GM18508 (cell line): ENCODE measurements around the gene LRRC37B.
"Not testable (repeated sequence)": the region's sequence is repeated elsewhere in the genome, so short reads cannot be mapped to it uniquely, and the experiment has no call there.

Experiments
- ATAC-seq: cut with Tn5 transposase; IDR thresholded peaks from one replicate; pipeline ENCODE4 v1.9.1; 2021; ENCODE audit warnings: moderate number of reproducible peaks; ENCODE audit not compliant: insufficient read depth, unreplicated experiment

The LRRC37B gene

DNA sequence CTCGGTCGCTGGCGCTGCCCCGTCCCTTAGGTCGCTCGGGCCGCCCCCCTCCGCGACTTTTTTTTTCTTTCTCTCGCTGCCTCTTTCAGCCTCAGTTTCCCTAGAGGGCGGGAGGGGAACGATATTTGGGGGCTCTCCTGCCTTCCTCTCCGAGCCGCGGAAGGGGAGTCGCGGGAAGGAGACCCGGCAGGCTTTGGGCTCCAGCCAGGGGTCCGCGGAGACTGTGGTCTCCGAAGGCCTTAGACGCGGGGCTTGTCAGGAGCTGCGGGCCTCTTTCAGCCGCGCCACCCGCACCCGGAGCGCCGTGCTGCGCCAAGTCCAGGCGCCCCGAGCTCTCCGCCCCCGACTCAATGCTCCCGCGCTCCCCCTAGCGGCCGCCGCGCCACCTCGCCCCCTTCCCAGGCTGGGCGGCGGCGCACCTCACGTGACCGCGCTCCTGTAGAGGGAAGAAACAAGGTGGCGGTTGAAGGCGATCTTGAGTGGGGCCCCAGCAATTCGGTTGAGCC is at the start of gene LRRC37B:
TSS of gene LRRC37B (plus strand) at position 427 of the 506 bp plus-strand sequence. CDS start 14,010 bp downstream, outside the sequence.
- ATAC-seq: peak; percentile 38

DNA sequence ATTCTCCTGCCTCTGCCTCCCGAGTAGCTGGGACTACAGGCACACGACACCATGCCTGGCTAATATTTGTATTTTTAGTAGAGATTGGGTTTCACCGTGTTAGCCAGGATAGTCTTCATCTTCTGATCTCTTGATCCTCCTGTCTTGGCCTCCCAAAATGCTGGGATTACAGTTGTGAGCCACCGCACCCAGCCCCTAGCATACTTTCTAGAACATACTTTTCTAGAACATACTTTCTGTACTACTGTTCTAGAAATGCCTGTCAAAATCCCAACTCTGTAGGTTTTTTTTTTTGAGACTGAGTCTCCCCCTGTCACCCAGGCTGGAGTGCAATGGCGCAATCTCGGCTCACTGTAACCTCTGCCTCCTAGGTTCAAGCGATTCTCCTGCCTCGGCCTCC is 43.1 kb upstream of the LRRC37B start:
- ATAC-seq: not testable (repeated sequence)

- no peak for ATAC-seq
Observed at GRCh38 chr17:31967648-31968047, 39.5 kb upstream of the LRRC37B start.

- ATAC-seq: not testable (repeated sequence)
Observed at GRCh38 chr17:31970416-31970815, 36.8 kb upstream of the LRRC37B start.

DNA sequence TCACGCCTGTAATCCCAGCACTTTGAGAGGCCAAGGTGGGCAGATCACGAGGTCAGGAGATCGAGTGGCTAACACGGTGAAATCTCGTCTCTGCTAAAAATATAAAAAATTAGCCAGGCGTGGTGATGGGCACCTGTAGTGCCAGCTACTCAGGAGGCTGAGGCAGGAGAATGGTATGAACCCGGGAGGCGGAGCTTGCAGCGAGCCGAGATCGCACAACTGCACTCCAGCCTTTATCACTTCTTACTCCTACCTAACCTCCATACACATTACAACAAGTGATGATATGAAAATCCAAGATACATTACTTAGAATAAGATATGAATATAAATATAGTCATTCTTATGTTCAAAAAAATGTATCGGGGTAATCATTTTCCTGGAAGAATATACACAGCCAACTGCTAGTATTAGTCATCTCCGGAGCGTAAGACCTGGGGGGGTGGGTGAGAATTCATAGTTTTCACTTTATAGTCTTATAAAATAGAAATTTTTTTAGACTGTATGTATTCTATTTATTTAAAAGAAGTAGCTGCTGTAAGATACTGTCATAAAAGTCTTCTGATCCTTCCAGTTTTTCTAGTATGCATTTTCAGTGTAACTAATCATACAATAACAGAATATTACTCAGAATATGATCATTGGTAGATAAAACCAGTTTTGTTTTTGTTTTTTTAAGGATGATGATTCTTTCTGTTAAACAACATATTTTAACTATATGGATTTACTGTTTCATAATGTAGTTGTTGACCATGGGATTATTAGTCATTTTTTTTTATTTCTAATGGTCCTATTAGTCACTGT is 32.7 kb upstream of the LRRC37B start:
- not testable (repeated sequence) for ATAC-seq

- ATAC-seq: not testable (repeated sequence)
Observed at GRCh38 chr17:31975391-31975790, 31.8 kb upstream of the LRRC37B start.

GRCh38 chr17:31991821-31992220 is 15.4 kb upstream of the LRRC37B start:
- ATAC-seq: not testable (repeated sequence)

GRCh38 chr17:31997005-31997404 is 10.2 kb upstream of the LRRC37B start:
- no peak for ATAC-seq

GRCh38 chr17:32007463-32008298 is 498 bp downstream of the LRRC37B start:
- no peak for ATAC-seq

DNA sequence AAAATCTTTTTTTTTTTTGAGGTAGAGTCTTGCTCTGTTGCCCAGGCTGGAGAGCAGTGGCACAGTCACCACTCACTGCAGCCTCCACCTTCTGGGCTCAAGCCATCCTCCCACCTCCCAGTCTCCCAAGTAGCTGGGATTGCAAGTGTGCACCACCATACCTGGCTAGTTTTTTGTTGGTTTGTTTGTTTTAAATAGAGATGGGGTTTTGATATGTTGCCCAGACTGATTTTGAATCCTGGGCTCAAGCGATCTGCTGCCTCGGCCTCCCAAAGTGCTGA is 2.0 kb downstream of the LRRC37B start:
- no peak for ATAC-seq

DNA sequence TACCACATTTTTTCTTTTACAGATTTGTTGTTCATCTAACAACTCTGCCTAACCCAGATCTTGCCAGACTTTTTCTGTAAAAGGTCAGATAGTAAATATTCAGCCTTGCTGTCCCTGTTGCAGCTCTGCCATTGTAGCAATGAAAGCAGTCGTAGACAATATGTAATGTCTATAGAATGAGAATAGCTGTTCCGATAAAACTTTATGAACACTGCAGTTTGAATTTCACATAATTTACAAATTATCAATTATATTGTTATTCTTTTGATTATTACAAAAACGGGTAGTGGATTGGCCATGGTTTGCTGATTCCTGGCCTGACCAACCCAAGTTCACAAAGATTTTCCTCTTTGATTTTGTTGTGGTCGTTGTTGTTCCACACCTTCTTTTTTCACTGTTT is 2.9 kb downstream of the LRRC37B start:
- ATAC-seq: no peak

DNA sequence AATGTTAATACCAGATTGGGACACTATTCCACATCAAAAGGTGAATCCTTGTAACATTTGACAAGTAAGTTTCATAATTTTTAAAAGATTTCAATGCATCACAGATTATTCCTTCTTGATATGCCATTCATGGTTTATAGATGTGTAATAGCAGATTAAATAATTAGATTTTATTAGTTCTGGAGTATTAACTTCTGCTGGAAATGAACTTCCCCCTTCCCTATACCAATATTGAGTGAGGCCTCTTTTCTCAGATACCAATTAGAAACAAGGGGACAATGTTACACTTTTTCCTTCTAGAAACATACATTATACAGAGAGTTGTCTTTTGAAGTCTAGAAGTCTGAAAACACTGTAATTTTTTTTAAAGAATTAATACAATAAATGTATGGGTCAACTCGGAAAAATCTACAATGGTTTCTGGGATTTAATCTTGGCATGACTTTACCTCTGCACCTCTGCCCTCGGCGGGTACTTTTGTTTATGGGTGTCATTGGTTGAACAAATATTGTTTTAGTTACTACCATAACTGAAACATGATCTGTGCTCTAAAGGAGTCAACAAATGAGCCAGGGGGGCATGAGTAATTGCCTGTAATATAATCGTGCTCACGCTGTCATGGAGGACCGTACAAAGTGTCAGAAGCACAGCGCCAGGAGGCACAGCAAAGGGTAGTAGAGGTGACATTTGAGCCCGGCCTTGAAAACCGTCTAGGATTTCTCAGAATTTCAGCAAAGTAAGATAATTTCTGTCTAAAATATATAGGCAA is 8.2 kb downstream of the LRRC37B start:
- ATAC-seq: no peak

DNA sequence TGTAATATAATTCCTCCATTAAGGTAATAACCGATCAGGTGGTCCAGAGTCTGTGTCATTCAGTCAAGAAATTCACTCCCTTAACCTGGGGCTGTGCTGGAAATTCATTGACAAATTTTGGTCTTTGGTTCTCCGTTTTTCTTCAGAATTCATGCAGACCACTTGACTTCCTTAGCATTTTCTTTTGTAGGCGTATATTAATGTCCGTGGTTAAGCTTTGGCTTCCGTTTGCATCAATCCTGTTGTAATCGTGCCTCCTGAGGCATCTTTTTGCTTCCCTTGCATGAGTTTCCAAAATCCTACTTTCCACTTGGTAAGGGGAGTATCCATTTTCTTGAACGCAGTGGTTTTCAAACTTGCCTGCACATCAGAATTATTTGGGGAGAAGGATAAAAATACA is 9.0 kb downstream of the LRRC37B start:
- no peak for ATAC-seq

DNA sequence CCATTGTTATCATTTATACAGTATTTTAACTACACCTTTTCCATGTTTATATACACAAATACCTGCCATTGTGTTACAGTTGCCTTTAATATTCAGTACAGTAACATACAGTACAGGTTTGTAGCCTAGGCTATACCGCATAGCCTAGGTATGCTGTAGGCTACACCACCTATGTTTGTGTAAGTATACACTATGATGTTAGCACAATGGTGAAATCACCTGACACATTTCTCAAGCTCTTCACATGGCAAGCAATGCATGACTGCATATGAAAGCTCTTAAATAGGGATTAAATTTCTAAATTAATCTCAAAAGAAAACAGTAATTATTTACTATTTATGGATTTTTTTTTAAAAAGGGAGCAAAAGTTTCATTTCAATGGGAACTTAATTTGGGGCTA is 12.0 kb downstream of the LRRC37B start:
- ATAC-seq: no peak

GRCh38 chr17:32020943-32021614 is 13.9 kb downstream of the LRRC37B start:
- ATAC-seq: no peak

- ATAC-seq: no peak
Observed at GRCh38 chr17:32021615-32021955, 14.4 kb downstream of the LRRC37B start.

DNA sequence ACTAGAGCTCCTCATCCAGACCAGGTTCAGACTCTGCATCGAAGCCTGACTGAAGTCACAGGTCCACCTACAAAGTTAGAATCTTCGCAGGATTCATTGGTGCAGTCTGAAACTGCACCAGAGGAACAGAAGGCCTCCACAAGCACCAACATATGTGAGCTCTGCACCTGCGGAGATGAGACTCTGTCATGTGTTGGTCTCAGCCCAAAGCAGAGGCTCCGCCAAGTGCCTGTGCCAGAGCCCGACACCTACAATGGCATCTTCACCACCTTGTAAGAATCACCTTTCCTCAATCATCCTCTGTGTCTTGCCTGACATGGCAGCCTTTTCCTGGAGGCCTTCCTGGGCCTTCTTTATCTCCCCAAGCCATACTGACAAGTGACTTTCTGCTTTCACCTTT is 15.4 kb downstream of the LRRC37B start:
- not testable (repeated sequence) for ATAC-seq

DNA sequence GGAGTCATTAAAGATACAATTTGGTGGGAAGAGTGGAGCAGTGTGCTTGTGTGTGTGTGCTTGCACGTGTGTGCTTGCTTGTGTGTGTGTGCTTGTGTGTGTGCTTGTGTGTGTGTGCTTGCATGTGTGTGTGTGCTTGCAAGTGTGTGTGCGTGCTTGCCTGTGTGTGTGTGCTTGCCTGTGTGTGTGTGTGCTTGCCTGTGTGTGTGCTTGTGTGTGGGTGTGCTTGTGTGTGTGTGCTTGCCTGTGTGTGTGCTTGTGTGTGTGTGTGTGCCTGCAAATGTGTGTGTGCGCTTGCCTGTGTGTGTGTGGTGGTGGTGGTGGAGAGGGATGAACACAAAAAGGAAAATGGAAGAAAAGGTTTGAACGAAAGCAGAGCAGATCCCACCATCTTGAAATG is 20.1 kb downstream of the LRRC37B start:
- ATAC-seq: not testable (repeated sequence)

GRCh38 chr17:32033223-32033622 is 26.0 kb downstream of the LRRC37B start:
- no peak for ATAC-seq

DNA sequence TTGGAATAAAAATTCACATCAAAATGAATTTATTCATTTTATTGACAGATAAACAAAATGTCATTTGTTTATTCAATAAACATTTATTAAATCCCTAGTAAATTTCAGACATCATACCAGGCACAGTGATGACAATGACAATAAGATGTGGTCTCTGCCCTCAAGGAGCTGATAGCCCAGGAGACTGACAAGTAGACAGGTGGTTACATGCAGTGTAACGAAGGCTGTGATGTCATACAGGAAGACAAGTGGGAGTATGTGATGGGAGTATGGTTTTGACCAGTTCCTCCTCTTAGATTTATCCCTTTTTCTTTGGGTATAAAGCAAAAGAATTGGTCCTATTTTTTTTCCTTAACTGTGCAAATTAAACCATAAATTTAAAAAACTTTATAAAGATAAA is 26.6 kb downstream of the LRRC37B start:
- ATAC-seq: not testable (repeated sequence)
